Femur (tissue), 1 donor: ENCODE measurements around the gene STUM.
A peak's percentile ranks its signal among the peaks of the same experiment; 100 is the strongest.

ENCODE experiments used
- DNase-seq: peaks from one replicate; pipeline ENCODE4 v3.0.0-alpha.2; 2017

Gene STUM

GRCh38 chr1:226656601-226657277 lies 108.2 kb downstream of the STUM start:
- DNase-seq, result no peak

GRCh38 chr1:226657895-226658545 lies 109.5 kb downstream of the STUM start:
- peak; percentile 83 for DNase-seq

- DNase-seq, result no peak
Measured at GRCh38 chr1:226658546-226659125, 110.1 kb downstream of the STUM start.
